Activated T-cell treated with anti-CD3 and anti-CD28 coated beads for 1 hour (primary cell): ENCODE data around the gene CPT1B.
"Not testable (repeated sequence)": the region's sequence is repeated elsewhere in the genome, so short reads cannot be mapped to it uniquely, and the experiment has no call there.

Experiments used
- DNase-seq: peaks from one replicate; pipeline ENCODE4 v3.0.0-alpha.2; 2020; ENCODE audit warnings: low read depth

Gene CPT1B

DNA sequence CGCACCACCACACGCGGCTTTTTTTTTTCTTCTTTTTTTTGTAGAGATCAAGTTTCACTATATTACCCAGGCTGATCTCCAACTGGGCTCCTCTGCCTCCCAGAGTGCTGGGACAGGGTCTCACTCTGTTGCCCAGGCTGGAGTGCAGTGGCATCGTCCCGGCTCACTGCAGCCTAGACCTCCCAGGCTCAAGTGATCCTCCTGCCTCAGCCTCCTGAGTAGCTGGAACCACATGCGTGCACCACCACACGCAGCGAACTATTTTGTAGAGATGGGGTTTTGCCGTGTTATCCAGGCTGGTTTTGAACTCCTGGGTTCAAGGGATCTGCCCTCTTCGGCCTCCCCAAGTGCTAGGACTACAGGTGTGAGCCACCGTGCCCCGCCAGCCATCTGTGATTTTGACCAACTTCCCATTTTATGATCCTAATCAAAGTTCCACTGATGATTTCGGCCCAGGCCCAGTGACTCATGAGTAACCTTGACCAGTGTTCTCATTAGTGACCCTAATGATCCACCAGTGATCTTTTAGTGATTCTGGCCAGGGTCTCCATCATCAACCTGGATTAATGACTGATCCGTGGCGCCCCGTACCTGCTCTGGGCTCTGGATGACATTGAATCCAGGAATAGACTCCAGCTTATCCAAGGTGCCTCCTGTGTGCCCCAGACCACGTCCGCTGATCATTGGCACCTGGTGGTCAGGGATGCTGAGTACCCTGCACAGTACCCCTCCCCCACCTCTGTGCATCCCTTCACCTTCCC lies 50.1 kb downstream of the CPT1B start:
- DNase-seq, result no peak

GRCh38 chr22:50526834-50527801 lies 51.1 kb downstream of the CPT1B start:
- DNase-seq, result no peak

- peak; percentile 74 for DNase-seq
Measured at GRCh38 chr22:50526108-50526833, 52.0 kb downstream of the CPT1B start.

DNA sequence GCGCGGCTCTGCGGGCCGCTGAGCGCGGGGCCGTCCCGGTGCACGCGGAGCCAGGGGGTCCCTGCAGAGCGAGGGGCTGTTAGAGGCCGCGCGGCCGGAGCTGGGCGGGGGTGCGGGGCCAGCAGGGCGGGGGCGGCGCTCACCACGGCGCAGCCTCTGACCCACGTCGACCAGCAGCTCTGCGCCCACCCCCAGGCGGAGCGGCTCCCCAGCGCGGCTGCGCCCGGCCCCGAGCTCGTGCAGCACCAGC lies 52.4 kb downstream of the CPT1B start:
- no peak for DNase-seq

DNA sequence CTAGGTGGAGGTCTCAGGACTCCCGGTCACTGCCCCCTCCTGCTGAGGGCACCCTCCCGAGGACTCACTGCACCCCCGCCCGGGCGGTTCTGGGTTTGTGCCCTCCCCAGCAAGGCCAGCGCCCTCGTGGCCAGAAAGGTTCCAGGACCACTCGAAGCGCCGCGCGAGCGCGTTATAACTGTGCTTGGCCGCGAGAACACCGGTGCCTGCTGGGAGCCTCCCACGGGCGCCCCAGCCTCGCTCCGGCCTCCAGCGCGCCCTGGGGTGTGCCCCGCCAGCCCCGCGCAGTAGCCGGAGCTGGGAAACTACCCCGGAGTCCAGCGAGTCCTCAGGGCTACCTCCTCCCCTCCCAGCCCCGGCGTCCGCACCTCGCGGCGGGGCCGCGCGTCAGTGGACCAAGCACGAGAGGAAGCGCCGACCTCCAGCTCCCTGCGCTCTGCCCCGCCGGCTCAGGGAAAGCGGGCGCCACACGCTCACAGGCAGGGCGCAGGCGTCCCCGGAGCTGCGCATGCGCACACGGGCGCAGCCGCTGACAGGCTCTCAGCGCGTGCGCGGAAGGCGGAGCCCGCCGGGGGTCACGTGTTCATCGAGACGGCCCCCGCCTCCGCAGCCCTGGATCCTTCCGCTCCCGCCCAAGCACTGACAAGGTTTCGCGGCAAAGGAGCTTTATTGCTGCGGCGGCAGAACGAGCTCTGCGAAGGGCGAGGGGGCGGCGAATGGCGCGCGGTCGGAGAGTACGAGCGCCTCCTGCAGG lies 52.9 kb downstream of the CPT1B start, which contains the start of gene SCO2:
Gene SCO2, minus strand, starts transcription at position 495 of the 754 bp plus-strand sequence. CDS start 1,187 bp downstream, outside the sequence.
- DNase-seq, result peak; percentile 97

DNA sequence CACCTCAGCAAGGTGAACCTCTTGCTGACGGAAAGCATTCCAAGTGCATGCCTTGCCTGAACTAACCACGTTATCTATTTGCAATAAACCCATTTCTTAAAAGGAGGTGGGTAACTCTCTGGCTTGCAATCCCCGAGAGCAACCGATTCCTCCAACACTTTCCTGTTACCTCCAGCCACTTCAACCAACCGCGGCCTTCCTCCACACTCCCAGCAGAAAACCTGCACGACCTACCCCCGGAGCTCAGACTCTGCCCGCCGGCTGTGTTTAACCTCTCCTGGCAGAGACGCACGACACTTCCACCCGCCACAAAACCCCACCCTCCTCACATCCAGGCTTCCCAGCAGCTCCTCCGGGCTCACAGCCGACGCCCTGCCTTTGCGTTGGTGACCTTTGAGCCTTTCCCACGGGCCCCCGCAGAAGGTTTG lies 53.5 kb downstream of the CPT1B start:
- no peak for DNase-seq

DNA sequence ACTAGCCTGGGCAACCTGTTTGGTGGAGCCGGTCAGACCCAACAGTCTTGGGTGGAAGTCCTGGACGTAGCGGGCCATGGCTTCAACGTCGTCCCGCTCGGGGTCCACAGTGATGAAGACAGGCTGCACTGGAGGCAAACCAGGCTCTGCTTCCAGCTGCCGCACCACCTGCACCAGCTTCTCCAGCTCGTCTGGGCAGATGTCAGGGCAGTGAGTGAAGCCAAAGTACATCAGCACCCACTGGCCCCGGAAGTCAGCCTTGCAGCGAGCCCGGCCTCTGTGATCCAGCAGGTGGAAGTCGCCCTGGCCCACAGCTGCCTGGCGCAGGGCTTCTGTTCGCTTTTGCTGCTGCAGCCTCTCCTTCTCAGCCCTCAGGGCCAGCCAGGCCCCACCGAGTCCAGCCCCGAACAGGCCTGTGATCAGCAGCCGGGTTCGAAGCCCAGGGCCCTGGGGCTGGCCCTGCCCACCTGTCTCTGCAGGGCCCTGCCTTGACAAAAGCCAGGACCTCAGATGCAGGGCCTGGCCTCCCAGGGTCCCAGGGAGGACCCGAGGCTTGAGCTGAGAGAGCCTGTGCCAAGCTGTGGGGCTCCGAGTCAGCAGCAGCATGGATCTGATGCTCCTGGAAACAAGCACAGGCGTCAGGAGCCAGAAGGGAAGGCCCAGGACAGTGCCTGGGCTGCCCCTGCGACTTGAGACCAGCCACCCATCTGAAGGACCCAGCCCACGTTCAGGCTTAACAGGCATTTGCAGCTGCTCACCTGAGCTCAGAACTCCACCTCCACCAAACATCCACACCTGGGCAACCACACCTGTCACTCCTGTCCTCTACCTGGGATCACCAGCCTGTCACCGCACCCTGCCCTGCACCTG lies 54.2 kb downstream of the CPT1B start:
- DNase-seq, result no peak

- DNase-seq, result no peak
Measured at GRCh38 chr22:50523458-50523805, 54.8 kb downstream of the CPT1B start.

DNA sequence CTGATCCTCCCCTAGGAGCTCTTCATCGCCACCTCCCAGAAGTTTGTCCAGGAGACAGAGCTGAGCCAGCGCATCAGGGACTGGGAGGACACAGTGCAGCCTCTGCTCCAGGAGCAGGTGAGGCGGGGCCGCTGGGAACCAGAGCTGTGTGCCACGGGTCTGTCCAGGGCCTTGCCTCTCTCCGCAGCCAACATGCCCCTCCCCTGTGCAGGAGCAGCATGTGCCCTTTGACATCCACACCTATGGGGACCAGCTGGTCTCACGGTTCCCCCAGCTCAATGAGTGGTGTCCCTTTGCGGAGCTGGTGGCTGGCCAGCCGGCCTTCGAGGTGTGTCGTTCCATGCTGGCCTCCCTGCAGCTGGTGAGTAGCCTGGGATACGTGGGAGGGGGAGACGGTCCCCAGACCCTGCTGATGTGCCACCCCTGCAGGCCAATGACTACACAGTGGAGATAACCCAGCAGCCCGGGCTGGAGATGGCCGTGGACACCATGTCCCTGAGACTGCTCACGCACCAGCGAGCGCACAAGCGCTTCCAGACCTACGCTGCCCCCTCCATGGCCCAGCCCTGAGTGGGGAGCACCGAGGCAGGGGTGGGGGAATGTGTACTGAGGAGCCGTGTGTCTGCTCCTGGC lies 55.3 kb downstream of the CPT1B start:
- DNase-seq, result no peak

- DNase-seq, result no peak
Measured at GRCh38 chr22:50522208-50522805, 55.9 kb downstream of the CPT1B start.

GRCh38 chr22:50521710-50522109 lies 56.5 kb downstream of the CPT1B start:
- DNase-seq, result no peak

- DNase-seq, result no peak
Measured at GRCh38 chr22:50520826-50521453, 57.3 kb downstream of the CPT1B start.

DNA sequence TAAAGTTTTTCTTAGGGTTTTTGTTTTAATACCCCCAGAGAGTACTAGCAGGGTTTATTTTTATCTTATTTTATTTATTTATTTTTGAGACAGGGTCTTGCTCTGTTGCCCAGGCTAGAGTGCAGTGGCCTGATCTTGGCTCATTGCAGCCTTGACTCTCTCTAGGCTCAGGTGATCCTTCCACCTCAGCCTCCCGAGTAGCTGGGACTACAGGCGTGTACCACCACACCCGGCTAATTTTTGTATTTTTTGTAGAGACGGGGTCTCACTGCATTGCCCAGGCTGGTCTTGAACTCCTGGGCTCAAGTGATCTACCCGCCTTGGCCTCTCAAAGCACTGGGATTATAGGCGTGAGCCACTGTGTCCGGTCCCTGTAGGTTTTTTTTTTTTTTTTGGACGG lies 58.0 kb downstream of the CPT1B start:
- not testable (repeated sequence) for DNase-seq

DNA sequence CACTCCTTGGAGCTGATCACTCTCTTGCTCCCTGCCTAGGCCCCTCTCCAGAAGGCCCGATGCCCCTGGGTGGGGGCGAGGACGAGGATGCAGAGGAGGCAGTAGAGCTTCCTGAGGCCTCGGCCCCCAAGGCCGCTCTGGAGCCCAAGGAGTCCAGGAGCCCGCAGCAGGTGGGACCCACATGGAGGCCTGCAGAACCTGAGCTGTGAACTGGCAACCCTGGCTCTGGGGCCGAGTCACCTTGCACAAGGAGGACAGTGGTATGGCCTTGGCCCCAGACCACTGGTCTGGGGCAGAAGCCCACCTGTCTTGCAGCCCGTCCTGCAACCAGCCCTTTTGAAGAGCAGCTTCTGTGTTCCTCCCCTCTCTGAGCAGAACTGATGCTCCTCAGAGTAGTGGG lies 59.1 kb downstream of the CPT1B start:
- DNase-seq, result no peak
